AG04450 (cell line): ENCODE results near the gene ZRANB2. TPM values are rescaled to one million over a fixed set of nuclear protein-coding genes. Genes with fewer than 3 reads are reported as not detected.

Experiments
- CTCF ChIA-PET: fragments of 300-600, 350-600 bp; formaldehyde crosslinking; extraction: SDS; loops from one replicate; lab custom pipeline; 2022; ENCODE audit warnings: antibody characterized with exemption, inconsistent platforms; lab: Charles Lee
- POLR2A ChIA-PET: fragments of 350-600 bp; formaldehyde crosslinking; extraction: SDS; loops from one replicate; lab custom pipeline; 2021; ENCODE audit warnings: antibody characterized with exemption, inconsistent platforms; lab: Yijun Ruan, JAX
- DNase-seq: peaks from one replicate; pipeline ENCODE4 v3.0.0-alpha.2; 2011; ENCODE audit warnings: low read depth, low spot score
- H3K27ac ChIP-seq: one replicate; pipeline ENCODE4 v1.5.1; 2012; ENCODE audit warnings: low read depth, low read length, control low read depth
- H3K27me3 ChIP-seq: one replicate; pipeline ENCODE4 v1.6.0; 2012; ENCODE audit warnings: low read length; ENCODE audit not compliant: control insufficient read depth, insufficient read depth
- H3K4me3 ChIP-seq: 2 replicates; pipeline ENCODE4 v1.5.1; 2011; ENCODE audit warnings: mild to moderate bottlenecking, low read depth, low read length, control low read depth
- H3K9me3 ChIP-seq: 2 replicates; pipeline ENCODE4 v1.5.1; 2012; ENCODE audit warnings: low read length; ENCODE audit not compliant: control insufficient read depth, insufficient read depth
- CTCF ChIP-seq: IDR thresholded peaks from 2 replicates; pipeline ENCODE4 v1.5.1; 2011; ENCODE audit warnings: low read depth, low read length, control low read depth, inconsistent platforms
- polyA plus RNA-seq: library from polyadenylated mRNA; depleted of rRNA; stranded (reverse); fragments of >200 nt; gene quantifications from 2 replicates; pipeline ENCODE4 v1.2.3, GENCODE V29; 2011

The ZRANB2 gene
- polyA plus RNA-seq, 1 experiment: 126 TPM

GRCh38 chr1:71106658-71107322 is 26.0 kb upstream of the ZRANB2 start:
- ChIA-PET CTCF (no interaction called here), POLR2A (no interaction called here)
- H3K27ac ChIP-seq: no peak overlapping the region
- TF ChIP-seq CTCF: no peak
- no peak overlapping the region for H3K4me3 ChIP-seq
- no peaks in the 10 kb centered on the region for H3K9me3 ChIP-seq
- no peak for DNase-seq
- H3K27me3 ChIP-seq: no peaks in the 10 kb centered on the region

GRCh38 chr1:71104417-71104816 is 23.6 kb upstream of the ZRANB2 start:
- CTCF ChIA-PET: interaction anchor here (1.1 kb wide), 1 partner anchor 9 kb away, joined by 3 read pairs; no protein-coding TSS in a partner anchor
- H3K4me3 ChIP-seq: no peak overlapping the region
- H3K9me3 ChIP-seq: no peaks in the 10 kb centered on the region
- no peaks in the 10 kb centered on the region for H3K27me3 ChIP-seq
- POLR2A ChIA-PET: no interaction called here
- DNase-seq: no peak
- TF ChIP-seq CTCF: no peak
- H3K27ac ChIP-seq: no peak overlapping the region

GRCh38 chr1:71101839-71102376 is 21.1 kb upstream of the ZRANB2 start:
- no peak overlapping the region for H3K4me3 ChIP-seq
- no peaks in the 10 kb centered on the region for H3K27me3 ChIP-seq
- TF ChIP-seq CTCF: no peak
- H3K27ac ChIP-seq: no peak overlapping the region
- ChIA-PET CTCF (no interaction called here), POLR2A (no interaction called here)
- no peak for DNase-seq
- H3K9me3 ChIP-seq: no peaks in the 10 kb centered on the region

- POLR2A ChIA-PET: no interaction called here
- CTCF ChIA-PET: no interaction called here
- no peak for DNase-seq
These were observed 16.6 kb upstream of the ZRANB2 start for GRCh38 chr1:71097428-71097827.

More at GRCh38 chr1:71097428-71097827, 16.6 kb upstream of the ZRANB2 start:
- H3K4me3 ChIP-seq: no peak overlapping the region
- H3K27me3 ChIP-seq: no peaks in the 10 kb centered on the region
- no peak overlapping the region for H3K27ac ChIP-seq
- H3K9me3 ChIP-seq: no peaks in the 10 kb centered on the region
- no peak for TF ChIP-seq CTCF
